Cerebellar cortex (tissue), 1 donor: ENCODE measurements around the gene ZBTB8OS.
A peak's percentile ranks its signal among the peaks of the same experiment; 100 is the strongest.
"Not testable (repeated sequence)": the region's sequence is repeated elsewhere in the genome, so short reads cannot be mapped to it uniquely, and the experiment has no call there.

Source experiments
- DNase-seq: peaks from one replicate; pipeline ENCODE4 v3.0.0-alpha.2; 2015; ENCODE audit warnings: low spot score

The ZBTB8OS gene

DNA sequence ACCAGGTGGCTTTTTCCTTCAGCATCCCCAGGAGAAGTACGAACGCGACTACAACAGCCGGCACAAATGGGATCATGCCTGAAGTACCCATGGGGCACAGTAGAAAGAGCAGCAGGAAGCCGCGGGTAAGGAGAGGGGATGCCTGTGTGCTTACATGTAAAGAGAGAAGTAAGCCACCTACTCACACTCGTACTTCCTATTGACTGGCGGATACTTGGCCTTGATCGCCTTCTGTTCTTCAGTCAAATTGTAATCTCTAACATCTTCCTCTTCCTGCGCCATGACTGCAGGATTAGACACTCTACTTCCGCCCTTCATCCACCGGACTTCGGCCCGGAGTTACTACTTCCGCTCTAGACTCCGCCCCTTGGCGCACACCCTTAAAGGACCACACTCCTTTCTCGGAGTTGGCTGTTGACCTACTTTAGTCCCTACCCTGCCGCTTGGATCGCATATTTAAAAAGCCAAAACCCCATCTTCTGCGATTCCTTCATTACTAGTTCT, at the start of gene ZBTB8OS:
Gene ZBTB8OS, minus strand, starts transcription at position 303 of the 504 bp plus-strand sequence. Its CDS starts 21 bp downstream, at position 282.
- DNase-seq = peak; percentile 98

- not testable (repeated sequence) for DNase-seq
Observed at GRCh38 chr1:32696996-32697395, 46.6 kb upstream of the ZBTB8OS start.

GRCh38 chr1:32696041-32696440, 45.7 kb upstream of the ZBTB8OS start:
- DNase-seq = no peak

- DNase-seq = no peak
Observed at GRCh38 chr1:32695098-32695904, 45.0 kb upstream of the ZBTB8OS start.

GRCh38 chr1:32693455-32694174, 43.3 kb upstream of the ZBTB8OS start:
- no peak for DNase-seq

GRCh38 chr1:32686387-32686786, 36.0 kb upstream of the ZBTB8OS start:
- DNase-seq = no peak

DNA sequence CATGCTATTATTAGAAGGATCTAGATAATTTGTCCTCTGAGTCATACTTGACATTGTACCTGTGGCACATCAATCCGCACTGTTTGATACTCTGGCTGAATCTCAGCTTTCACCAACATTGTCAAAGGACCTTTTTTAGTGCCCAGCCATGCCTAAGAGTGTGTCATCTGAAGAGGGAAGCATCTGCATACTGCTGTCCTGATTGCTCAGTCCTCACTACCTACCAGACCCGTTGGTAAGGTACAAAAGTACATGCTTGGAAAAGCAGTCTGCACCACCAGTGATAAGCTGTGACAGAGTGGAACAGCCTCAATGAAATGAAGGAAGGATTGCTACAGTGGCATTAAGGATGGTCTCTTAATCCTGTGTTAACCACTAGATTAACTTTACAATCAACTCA, 35.1 kb upstream of the ZBTB8OS start:
- DNase-seq = no peak

DNA sequence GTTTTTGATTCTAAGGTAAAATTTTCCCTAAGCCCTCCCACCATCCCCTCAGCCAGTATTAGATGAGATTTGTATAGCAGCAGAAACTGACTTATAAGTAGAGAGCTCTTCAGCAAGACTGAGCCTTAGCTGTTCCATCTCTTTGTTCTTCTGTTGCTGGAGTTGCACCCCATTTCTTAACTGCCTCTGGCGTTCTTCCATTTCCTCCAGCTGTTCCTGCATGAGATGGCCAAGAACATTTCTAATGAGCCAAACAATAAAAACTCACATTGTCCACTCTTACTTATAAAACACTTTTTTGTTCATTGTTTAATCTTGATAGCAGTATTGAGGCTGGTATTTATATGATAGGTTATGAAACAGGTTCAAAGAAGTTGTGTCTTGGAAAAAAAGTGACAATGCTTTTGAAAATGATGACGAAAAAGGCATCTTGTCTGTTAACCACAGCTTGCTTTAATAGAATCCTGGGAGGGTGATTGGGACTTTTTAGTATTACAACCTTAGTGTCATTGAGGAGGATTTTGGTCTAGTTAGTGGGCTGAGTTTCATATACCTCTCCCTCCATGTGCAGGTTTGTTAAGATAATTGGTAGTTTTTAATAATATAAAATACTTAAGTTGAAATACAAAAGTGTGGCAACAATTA, 33.9 kb upstream of the ZBTB8OS start:
- no peak for DNase-seq

DNA sequence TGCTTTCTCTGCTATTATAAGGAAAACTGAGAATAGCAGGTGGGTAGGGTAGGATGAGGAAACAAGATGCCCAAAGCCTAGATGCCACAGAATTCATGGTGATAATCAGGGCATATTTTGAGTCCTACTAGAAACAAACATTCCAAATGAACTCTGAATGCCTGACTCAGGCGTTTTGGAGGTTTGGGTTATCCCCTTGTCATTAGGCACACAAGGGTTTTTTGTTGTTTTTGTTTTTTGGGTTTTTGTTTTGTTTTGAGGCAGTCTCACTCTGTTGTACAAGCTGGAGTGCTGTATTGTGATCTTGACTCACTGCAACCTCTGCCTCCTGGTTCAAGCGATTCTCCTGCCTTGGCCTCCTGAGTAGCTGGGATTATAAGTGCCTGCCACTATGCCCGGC, 33.0 kb upstream of the ZBTB8OS start:
- DNase-seq = no peak

DNA sequence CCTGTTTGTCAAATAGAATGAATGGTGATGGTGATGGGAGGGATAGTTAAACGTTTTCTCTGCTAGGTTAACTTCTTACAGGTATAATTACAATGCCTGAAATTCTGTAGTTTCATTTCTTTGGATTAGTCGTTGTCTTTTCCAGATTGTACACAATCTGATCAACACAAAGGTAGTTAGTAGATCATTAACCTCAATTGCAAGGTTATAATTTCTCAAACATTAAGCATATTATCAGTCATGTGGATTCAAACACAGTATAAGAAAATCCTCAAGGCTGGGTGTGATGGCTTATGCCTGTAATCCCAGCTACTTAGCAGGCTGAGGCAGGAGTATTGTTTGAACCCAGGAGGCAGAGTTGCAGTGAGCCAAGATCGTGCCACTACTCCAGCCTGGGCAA, 31.6 kb upstream of the ZBTB8OS start:
- DNase-seq = no peak

- DNase-seq = no peak
Observed at GRCh38 chr1:32681509-32681908, 31.2 kb upstream of the ZBTB8OS start.

- no peak for DNase-seq
Observed at GRCh38 chr1:32680642-32681041, 30.3 kb upstream of the ZBTB8OS start.

- DNase-seq = not testable (repeated sequence)
Observed at GRCh38 chr1:32679993-32680392, 29.6 kb upstream of the ZBTB8OS start.

DNA sequence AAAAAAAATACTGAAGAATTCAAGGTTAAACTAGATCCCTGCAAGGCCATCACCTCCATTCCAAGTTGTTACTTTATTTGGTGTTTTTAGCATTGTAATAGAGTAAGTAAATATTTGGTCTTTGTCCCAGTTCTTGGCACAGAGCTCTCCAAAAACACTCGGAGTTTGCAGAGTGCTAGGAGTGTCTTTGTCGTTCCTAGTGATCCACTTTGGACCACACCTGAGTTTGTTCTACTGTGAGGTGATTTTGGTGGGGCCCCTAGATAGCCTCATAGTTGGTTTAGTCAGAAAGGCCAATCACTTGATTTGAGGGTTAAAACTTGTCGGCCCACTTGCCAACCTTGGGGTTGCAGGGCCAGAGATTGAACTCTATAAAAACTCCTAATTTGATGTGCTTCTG, 26.6 kb upstream of the ZBTB8OS start:
- no peak for DNase-seq

GRCh38 chr1:32668716-32669115, 18.4 kb upstream of the ZBTB8OS start:
- DNase-seq = not testable (repeated sequence)

DNA sequence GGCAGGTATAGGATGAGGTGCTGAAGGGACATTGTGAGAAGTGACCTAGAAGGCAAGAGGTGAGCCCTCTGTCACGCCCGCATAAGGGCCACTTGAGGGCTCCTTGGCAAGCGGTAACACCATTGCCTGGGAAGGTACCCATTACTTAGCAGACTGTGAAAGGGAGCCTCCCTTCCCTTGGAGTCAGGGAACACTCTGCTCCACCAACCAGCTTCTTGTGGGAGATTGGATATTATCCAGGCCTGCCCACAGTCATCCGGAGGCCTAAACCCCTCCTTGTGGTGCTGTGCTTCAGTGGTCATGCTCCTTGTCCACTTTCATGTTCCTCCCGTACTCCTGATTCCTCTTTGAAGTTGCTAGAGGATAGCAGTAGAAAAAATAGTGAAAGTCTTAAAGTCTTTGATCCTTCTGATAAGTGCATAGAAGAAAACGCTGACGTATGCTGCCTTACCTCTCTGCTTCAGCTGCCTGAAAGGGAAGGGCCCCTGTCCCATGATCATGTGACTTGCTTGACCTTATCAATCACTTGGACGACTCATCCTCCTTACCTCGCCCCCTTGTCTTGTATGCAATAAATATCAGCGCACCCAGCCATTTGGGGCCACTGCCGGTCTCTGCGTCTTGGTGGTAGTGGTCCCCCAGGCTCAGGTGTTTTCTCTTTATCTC, 16.7 kb upstream of the ZBTB8OS start:
- no peak for DNase-seq

GRCh38 chr1:32665915-32666314, 15.6 kb upstream of the ZBTB8OS start:
- no peak for DNase-seq

DNA sequence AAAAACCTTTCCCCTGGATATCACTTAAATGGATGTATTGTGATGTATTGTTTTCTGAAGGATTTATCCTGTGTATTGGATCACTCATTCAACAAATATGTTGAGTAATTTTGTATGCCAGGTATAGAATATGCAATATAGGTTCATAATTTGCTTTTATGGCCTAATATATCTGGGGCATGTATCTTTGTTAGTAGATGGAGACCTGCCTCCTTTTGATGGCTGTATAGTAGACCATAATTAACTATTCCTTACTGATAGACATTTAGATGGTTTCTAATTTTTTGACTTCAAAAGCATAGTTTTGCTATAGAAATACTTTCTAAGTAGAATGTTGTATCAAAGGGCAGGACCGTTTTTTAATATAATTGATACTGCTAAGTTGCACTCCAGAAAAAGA, 9.2 kb upstream of the ZBTB8OS start:
- no peak for DNase-seq

DNA sequence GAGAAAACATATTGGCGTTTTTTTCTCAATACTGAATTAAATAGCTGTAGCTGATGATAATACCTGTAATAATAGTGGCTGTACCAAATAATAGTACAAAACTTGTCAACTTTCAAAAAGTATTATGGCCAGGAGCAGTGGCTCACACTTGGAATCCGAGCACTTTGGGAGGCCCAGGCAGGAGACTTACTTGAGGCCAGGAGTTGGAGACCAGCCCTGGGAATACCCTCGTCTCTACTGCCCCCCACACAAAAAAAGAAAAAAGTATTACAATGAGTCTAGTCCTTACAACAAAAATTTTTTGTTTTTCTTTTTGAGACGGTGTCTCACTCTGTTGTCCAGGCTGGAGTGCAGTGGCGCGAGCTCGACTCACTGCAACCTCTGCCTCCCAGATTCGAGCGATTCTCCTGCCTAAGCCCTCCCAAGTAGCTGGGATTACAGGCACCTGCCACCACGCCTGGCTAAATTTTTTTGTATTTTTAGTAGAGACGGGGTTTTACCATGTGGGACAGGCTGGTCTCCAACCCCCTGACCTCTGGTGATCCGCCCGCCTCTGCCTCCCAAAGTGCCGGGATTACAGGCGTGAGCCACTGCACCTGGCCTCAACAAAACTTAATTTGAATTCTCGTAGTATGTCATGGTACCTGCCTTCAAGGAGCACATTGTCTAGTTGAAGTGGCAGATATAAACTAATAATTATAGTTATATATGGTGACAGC, 2.1 kb upstream of the ZBTB8OS start:
- DNase-seq = no peak

DNA sequence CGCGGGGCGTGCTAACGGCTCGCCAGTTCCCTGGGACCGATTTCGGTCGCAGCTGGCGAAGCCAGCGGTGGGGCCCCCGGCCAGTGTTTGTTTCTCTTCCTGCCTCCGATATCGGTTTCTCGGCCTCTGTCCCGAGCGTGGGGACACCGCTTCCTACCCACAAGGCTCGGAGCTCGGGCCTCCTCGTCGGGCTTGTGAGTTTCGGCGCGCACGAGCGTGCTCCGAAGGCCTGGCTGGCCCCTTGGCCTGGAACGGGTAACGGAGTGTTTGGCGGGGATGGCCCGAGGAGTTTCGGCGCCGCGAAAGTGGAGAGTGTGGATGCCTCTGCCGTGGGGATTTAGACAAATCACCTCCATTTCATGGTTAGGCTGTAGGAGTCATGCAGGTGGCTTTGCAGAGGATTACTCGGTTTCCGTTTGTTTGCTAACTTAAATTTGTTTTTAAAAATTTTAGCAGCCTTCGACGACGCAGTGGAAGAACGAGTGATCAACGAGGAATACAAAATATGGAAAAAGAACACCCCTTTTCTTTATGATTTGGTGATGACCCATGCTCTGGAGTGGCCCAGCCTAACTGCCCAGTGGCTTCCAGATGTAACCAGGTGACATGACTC, 1.2 kb upstream of the ZBTB8OS start:
- no peak for DNase-seq
